HCT116 (cell line): ENCODE measurements around the gene ASIP. TPM values are rescaled to one million over a fixed set of nuclear protein-coding genes. Genes with fewer than 3 reads are reported as not detected.

ENCODE experiments used
- ATAC-seq: fragments of 200-7000 bp; cut with Tn5 transposase; 2 replicates; pipeline ENCODE4 v1.9.1; 2020; ENCODE audit warnings: mild to moderate bottlenecking, moderate library complexity
- BruUV-seq: library from RNA; stranded (reverse); fragments of 400-500 nt; replicated peaks from 2 replicates; lab custom pipeline; 2021; lab: Mats Ljungman, UMichigan
- CTCF ChIA-PET: fragments of 300-600 bp; sonication (Branson Sonifier 250); formaldehyde crosslinking; loops from one replicate; lab custom pipeline; 2021; ENCODE audit warnings: antibody characterized with exemption; lab: Charles Lee
- POLR2A ChIA-PET: fragments of 300-600, 350-600 bp; sonication (Branson Sonifier 250); formaldehyde crosslinking; loops from one replicate; lab custom pipeline; 2021; ENCODE audit warnings: antibody characterized with exemption; lab: Charles Lee
- RAD21 ChIA-PET, 2 experiments: fragments of 300-600 bp; sonication (Branson Sonifier 250); formaldehyde crosslinking; loops; one replicate each; lab custom pipeline; 2023; ENCODE audit warnings: low total read pairs in 2 of 2; ENCODE audit not compliant: uncharacterized antibody in 2 of 2, unreplicated experiment in 2 of 2, low non-redundant PET in 1 of 2; lab: Charles Lee
- DNase-seq: peaks from one replicate; pipeline ENCODE4 v3.0.0-alpha.2; 2010; ENCODE audit warnings: low read depth, low spot score
- H2AFZ ChIP-seq: fragments of 200-600 bp; shearing (Covaris generic), sonication (generic); 2 replicates; pipeline ENCODE4 v1.6.1; 2017; ENCODE audit warnings: low read depth, mixed run types, mixed read lengths, antibody characterized with exemption, low read length; ENCODE audit not compliant: poor library complexity, severe bottlenecking
- H3K27ac ChIP-seq: 2 replicates; pipeline ENCODE4 v1.5.1; 2012; ENCODE audit warnings: low read depth, low read length
- H3K27me3 ChIP-seq: fragments of 200-600 bp; sonication (generic); 2 replicates; pipeline ENCODE4 v1.6.1; 2016; ENCODE audit warnings: mixed run types, low read length, mixed read lengths; ENCODE audit not compliant: insufficient read depth
- H3K36me3 ChIP-seq, 2 experiments: fragments of 200-500 bp in 1 of 2; fragments of 200-600 bp in 1 of 2; sonication (Bioruptor generic) in 1 of 2; sonication (generic) in 1 of 2; 2 replicates each; pipeline versions ENCODE4 v1.5.1 to v1.6.1; 2014 to 2016; ENCODE audit warnings: low read length in 2 of 2, inconsistent platforms in 1 of 2, mixed read lengths in 1 of 2, mixed run types in 1 of 2; ENCODE audit not compliant: insufficient read depth in 2 of 2, control insufficient read depth in 1 of 2
- H3K4me1 ChIP-seq, 2 experiments: fragments of 200-600 bp in 1 of 2; sonication (generic) in 1 of 2; 2 replicates each; pipeline versions ENCODE4 v1.5.1 to v1.6.1; 2012 to 2017; ENCODE audit warnings: low read length in 2 of 2, inconsistent platforms in 1 of 2, mild to moderate bottlenecking in 1 of 2, mixed read lengths in 1 of 2, mixed run types in 1 of 2, moderate library complexity in 1 of 2; ENCODE audit not compliant: insufficient read depth in 2 of 2, control insufficient read depth in 1 of 2
- H3K4me2 ChIP-seq: fragments of 200-600 bp; sonication (generic); 2 replicates; pipeline ENCODE4 v1.6.1; 2017; ENCODE audit warnings: mixed run types, low read length, mixed read lengths
- H3K4me3 ChIP-seq, 2 experiments: fragments of 200-600 bp in 1 of 2; sonication (generic) in 1 of 2; replicated peaks in 1 of 2; 2 replicates each; pipeline ENCODE4 v1.5.1; 2011 to 2016; ENCODE audit warnings: low read length in 2 of 2, control low read depth in 1 of 2, low read depth in 1 of 2, mild to moderate bottlenecking in 1 of 2, mixed read lengths in 1 of 2, mixed run types in 1 of 2
- H3K79me2 ChIP-seq: fragments of 200-600 bp; sonication (generic); 2 replicates; pipeline ENCODE4 v1.6.1; 2017; ENCODE audit warnings: mild to moderate bottlenecking, mixed run types, low read length, moderate library complexity, mixed read lengths; ENCODE audit not compliant: insufficient read depth
- H3K9ac ChIP-seq: fragments of 200-600 bp; sonication (generic); 2 replicates; pipeline ENCODE4 v1.6.1; 2016; ENCODE audit warnings: low read length, mixed read lengths
- H3K9me2 ChIP-seq: fragments of 200-600 bp; sonication (generic), shearing (Covaris generic); 2 replicates; pipeline ENCODE4 v1.6.1; 2017; ENCODE audit warnings: mixed run types, mild to moderate bottlenecking, moderate library complexity; ENCODE audit not compliant: insufficient read depth
- H3K9me3 ChIP-seq, 2 experiments: fragments of 200-500 bp in 1 of 2; fragments of 200-600 bp in 1 of 2; sonication (Bioruptor generic) in 1 of 2; sonication (generic) in 1 of 2; 2 replicates each; pipeline ENCODE4 v1.6.1; 2014 to 2017; ENCODE audit warnings: low read length in 2 of 2, mixed read lengths in 2 of 2, inconsistent platforms in 1 of 2, low read depth in 1 of 2, mild to moderate bottlenecking in 1 of 2, mixed run types in 1 of 2, moderate library complexity in 1 of 2; ENCODE audit not compliant: control insufficient read depth in 1 of 2, insufficient read depth in 1 of 2
- H4K20me1 ChIP-seq: fragments of 200-600 bp; sonication (generic), shearing (Covaris generic); 2 replicates; pipeline ENCODE4 v1.6.1; 2017; ENCODE audit warnings: mixed run types, mild to moderate bottlenecking, moderate library complexity; ENCODE audit not compliant: insufficient read depth
- CBX3 ChIP-seq: IDR thresholded peaks from 2 replicates; pipeline ENCODE4 v1.6.1; 2012; ENCODE audit warnings: low read depth
- CEBPB ChIP-seq: IDR thresholded peaks from 2 replicates; pipeline ENCODE4 v1.6.1; 2012; ENCODE audit warnings: low read depth
- EGR1 ChIP-seq: IDR thresholded peaks from 2 replicates; pipeline ENCODE4 v1.6.1; 2012; ENCODE audit warnings: low read depth
- ELF1 ChIP-seq: IDR thresholded peaks from 2 replicates; pipeline ENCODE4 v1.6.1; 2012; ENCODE audit warnings: low read depth, borderline replicate concordance
- EZH2 ChIP-seq: fragments of 200-600 bp; sonication (generic); IDR thresholded peaks from 2 replicates; pipeline ENCODE4 v1.6.1; 2017; ENCODE audit warnings: antibody characterized with exemption, mixed run types
- EZH2phosphoT487 ChIP-seq: fragments of 200-600 bp; IDR thresholded peaks from 2 replicates; pipeline ENCODE4 v1.6.1; 2018; ENCODE audit warnings: antibody characterized with exemption, borderline replicate concordance
- FOSL1 ChIP-seq: IDR thresholded peaks from 2 replicates; pipeline ENCODE4 v1.6.1; 2012; ENCODE audit warnings: low read depth
- JUND ChIP-seq: IDR thresholded peaks from 2 replicates; pipeline ENCODE4 v1.6.1; 2012
- POLR2A ChIP-seq: IDR thresholded peaks from 2 replicates; pipeline ENCODE4 v1.7.0; 2011; ENCODE audit warnings: borderline replicate concordance; ENCODE audit not compliant: insufficient read depth, insufficient read length; ENCODE audit errors: extremely low read depth
- POLR2AphosphoS5 ChIP-seq: IDR thresholded peaks from 2 replicates; pipeline ENCODE4 v1.6.1; 2011; ENCODE audit warnings: mild to moderate bottlenecking, low read depth, low read length, moderate library complexity
- SIN3A ChIP-seq: IDR thresholded peaks from 2 replicates; pipeline ENCODE4 v1.6.1; 2012; ENCODE audit warnings: low read depth
- SP1 ChIP-seq: IDR thresholded peaks from 2 replicates; pipeline ENCODE4 v1.6.1; 2012; ENCODE audit warnings: low read depth
- SRF ChIP-seq: IDR thresholded peaks from 2 replicates; pipeline ENCODE4 v1.6.1; 2012; ENCODE audit warnings: low read depth
- TCF7L2 ChIP-seq: IDR thresholded peaks from 2 replicates; pipeline ENCODE4 v1.7.0; 2011; ENCODE audit warnings: borderline replicate concordance, inconsistent platforms; ENCODE audit not compliant: insufficient read depth, insufficient read length; ENCODE audit errors: extremely low read depth
- YY1 ChIP-seq: IDR thresholded peaks from 2 replicates; pipeline ENCODE4 v1.6.1; 2011; ENCODE audit warnings: low read length, low read depth, moderate library complexity, mild to moderate bottlenecking; ENCODE audit not compliant: insufficient replicate concordance; ENCODE audit errors: extremely low read depth
- ZFX ChIP-seq: fragments of 450-650 bp; IDR thresholded peaks from 2 replicates; pipeline ENCODE4 v1.6.1; 2017
- ZNF274 ChIP-seq: fragments of 200-500 bp; sonication (Bioruptor generic); IDR thresholded peaks from 2 replicates; pipeline ENCODE4 v1.6.1; 2014; ENCODE audit warnings: mild to moderate bottlenecking, low read depth, low read length, inconsistent platforms
- intact Hi-C: fragments of 100-400 bp; cut with micrococcal nuclease; formaldehyde crosslinking; loops from 2 replicates; pipeline ENCODE4 v1.10.0; 2022
- total RNA-seq: library from RNA; stranded (reverse); gene quantifications from one replicate; pipeline ENCODE4 v1.2.1, GENCODE V29; 2021; ENCODE audit not compliant: unreplicated experiment
- TF ChIP-seq, protein P1 (sequence below): IDR thresholded peaks from 2 replicates; pipeline ENCODE4 v1.6.1; 2012
- TF ChIP-seq, protein P2 (sequence below): IDR thresholded peaks from 2 replicates; pipeline ENCODE4 v1.6.1; 2012
- TF ChIP-seq, protein P3 (sequence below), 3 experiments: fragments of 200-600 bp in 1 of 3; sonication (generic) in 1 of 3; IDR thresholded peaks in 2 of 3; conservative IDR thresholded peaks in 1 of 3; 2 replicates each; pipeline ENCODE4 v1.5.1; 2012 to 2017; ENCODE audit warnings: low read depth in 2 of 3, low read length in 2 of 3, antibody characterized with exemption in 1 of 3, borderline replicate concordance in 1 of 3, control low read depth in 1 of 3, mild to moderate bottlenecking in 1 of 3, mixed read lengths in 1 of 3, mixed run types in 1 of 3, moderate library complexity in 1 of 3; ENCODE audit not compliant: insufficient read depth in 1 of 3

ASIP gene
- total RNA-seq, 1 experiment from 2014 or later, result not detected

DNA sequence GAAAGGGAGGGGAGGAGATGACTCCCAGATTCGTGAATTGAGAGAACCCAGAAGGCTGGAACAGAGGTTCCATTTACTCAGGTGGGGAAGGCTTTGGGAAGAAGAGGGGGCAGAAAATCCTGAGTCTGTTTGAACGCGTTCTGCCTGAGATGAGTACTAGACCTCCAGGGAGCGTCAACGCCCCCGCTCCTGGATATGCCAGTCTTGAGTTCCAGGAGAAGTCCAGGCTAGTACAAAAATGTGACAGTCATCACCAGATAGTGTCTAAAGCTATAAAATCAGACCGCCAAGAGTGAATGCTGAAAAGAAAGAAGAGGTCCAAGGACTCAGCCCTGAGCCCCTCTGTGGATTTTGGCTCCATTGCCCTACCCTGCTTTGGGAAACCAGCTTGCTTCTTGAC lies 53.3 kb downstream of the ASIP start:
- H3K36me3 ChIP-seq, result peaks cover 51 to 71% of the 10 kb centered on the region in 2 experiments
- no peak overlapping the region for H3K27ac ChIP-seq
- no peak overlapping the region for H3K4me3 ChIP-seq
- ChIA-PET RAD21 (no interaction called here), CTCF (no interaction called here), POLR2A (interaction anchor here (0.5 kb wide), 1 partner anchor 227 kb away, joined by 4 read pairs; no protein-coding TSS in a partner anchor)
- peaks cover 77% of the 10 kb centered on the region for H3K79me2 ChIP-seq
- ATAC-seq, result no peak
- peaks cover 12% of the 10 kb centered on the region; the same call in 1 of the 2 replicates for H4K20me1 ChIP-seq
- no peaks in the 10 kb centered on the region for H3K27me3 ChIP-seq
- no peak for DNase-seq
- H3K9me2 ChIP-seq, result no peaks in the 10 kb centered on the region
- H3K9ac ChIP-seq, result no peak overlapping the region
- no TSS peak for BruUV-seq
- 0 out of 4 replicates have a peak, but pooled peaks cover 0 to 6% of the 10 kb centered on the region in 2 experiments for H3K4me1 ChIP-seq
- H2AFZ ChIP-seq, result no peak overlapping the region
- intact Hi-C loops, result no loop called here
- TF ChIP-seq EZH2 (no peak), FOSL1 (no peak), YY1 (no peak), EZH2phosphoT487 (no peak), ELF1 (no peak), CBX3 (no peak), JUND (no peak), POLR2AphosphoS5 (no peak), SRF (no peak), ZFX (no peak), EGR1 (no peak), ZNF274 (no peak), POLR2A (no peak), SP1 (no peak), CEBPB (no peak), TCF7L2 (no peak), SIN3A (no peak)
- TF ChIP-seq, protein P1, sequence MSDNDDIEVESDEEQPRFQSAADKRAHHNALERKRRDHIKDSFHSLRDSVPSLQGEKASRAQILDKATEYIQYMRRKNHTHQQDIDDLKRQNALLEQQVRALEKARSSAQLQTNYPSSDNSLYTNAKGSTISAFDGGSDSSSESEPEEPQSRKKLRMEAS, result no peak
- TF ChIP-seq, protein P2, sequence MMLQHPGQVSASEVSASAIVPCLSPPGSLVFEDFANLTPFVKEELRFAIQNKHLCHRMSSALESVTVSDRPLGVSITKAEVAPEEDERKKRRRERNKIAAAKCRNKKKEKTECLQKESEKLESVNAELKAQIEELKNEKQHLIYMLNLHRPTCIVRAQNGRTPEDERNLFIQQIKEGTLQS, result no peak
- TF ChIP-seq, protein P3, sequence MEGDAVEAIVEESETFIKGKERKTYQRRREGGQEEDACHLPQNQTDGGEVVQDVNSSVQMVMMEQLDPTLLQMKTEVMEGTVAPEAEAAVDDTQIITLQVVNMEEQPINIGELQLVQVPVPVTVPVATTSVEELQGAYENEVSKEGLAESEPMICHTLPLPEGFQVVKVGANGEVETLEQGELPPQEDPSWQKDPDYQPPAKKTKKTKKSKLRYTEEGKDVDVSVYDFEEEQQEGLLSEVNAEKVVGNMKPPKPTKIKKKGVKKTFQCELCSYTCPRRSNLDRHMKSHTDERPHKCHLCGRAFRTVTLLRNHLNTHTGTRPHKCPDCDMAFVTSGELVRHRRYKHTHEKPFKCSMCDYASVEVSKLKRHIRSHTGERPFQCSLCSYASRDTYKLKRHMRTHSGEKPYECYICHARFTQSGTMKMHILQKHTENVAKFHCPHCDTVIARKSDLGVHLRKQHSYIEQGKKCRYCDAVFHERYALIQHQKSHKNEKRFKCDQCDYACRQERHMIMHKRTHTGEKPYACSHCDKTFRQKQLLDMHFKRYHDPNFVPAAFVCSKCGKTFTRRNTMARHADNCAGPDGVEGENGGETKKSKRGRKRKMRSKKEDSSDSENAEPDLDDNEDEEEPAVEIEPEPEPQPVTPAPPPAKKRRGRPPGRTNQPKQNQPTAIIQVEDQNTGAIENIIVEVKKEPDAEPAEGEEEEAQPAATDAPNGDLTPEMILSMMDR (IDR thresholded peaks at IDR 0.05 in 2 of 3, conservative IDR thresholded peaks at IDR 0.05 in 1 of 3; ENCODE audit: borderline replicate concordance in 1 of 3, insufficient read depth in 1 of 3, low read depth in 2 of 3, low read length in 2 of 3), result no peak
- no peak overlapping the region for H3K4me2 ChIP-seq
- H3K9me3 ChIP-seq, result no peaks in the 10 kb centered on the region
